Fibroblast of skin of back (primary cell): ENCODE results near the gene OXCT2. TPM values are rescaled to one million over a fixed set of nuclear protein-coding genes. Genes with fewer than 3 reads are reported as not detected.
"Not testable (repeated sequence)": the region's sequence is repeated elsewhere in the genome, so short reads cannot be mapped to it uniquely, and the experiment has no call there.

Experiments used
- DNase-seq: peaks from one replicate; pipeline ENCODE4 v3.0.0-alpha.2; 2013
- polyA plus RNA-seq, 2 experiments: library from polyadenylated mRNA; unstranded; fragments of 120-200 nt; gene quantifications; one replicate each; pipeline ENCODE4 v1.2.1, GENCODE V29; 2013; ENCODE audit not compliant: insufficient read length in 2 of 2

OXCT2 gene
- polyA plus RNA-seq (2013, experiment 1 of 2; ENCODE audit: insufficient read length), result 0.08 TPM
- 0.19 TPM for polyA plus RNA-seq (2013, experiment 2 of 2; ENCODE audit: insufficient read length)

GRCh38 chr1:39771022-39771532, at the start of gene OXCT2:
Gene OXCT2 (minus strand): TSS chr1:39771348. CDS start chr1:39771255, 93 bp downstream.
- DNase-seq, result not testable (repeated sequence)

- DNase-seq, result no peak
Observed at GRCh38 chr1:39819091-39819812, 48.1 kb upstream of the OXCT2 start.

GRCh38 chr1:39818482-39818881, 47.3 kb upstream of the OXCT2 start:
- DNase-seq, result no peak

- DNase-seq, result not testable (repeated sequence)
Observed at GRCh38 chr1:39817091-39817932, 46.2 kb upstream of the OXCT2 start.

- DNase-seq, result peak; percentile 90
Observed at GRCh38 chr1:39816415-39817090, 45.4 kb upstream of the OXCT2 start.

GRCh38 chr1:39812913-39813312, 41.8 kb upstream of the OXCT2 start:
- DNase-seq, result no peak

GRCh38 chr1:39808784-39809517, 37.8 kb upstream of the OXCT2 start:
- peak; percentile 49 for DNase-seq

- DNase-seq, result no peak
Observed at GRCh38 chr1:39805385-39805784, 34.2 kb upstream of the OXCT2 start.

- DNase-seq, result no peak
Observed at GRCh38 chr1:39802496-39803260, 31.5 kb upstream of the OXCT2 start.

- no peak for DNase-seq
Observed at GRCh38 chr1:39800471-39800835, 29.3 kb upstream of the OXCT2 start.

- DNase-seq, result peak; percentile 92
Observed at GRCh38 chr1:39799770-39800470, 28.8 kb upstream of the OXCT2 start.

- DNase-seq, result peak; percentile 80
Observed at GRCh38 chr1:39798859-39799769, 28.0 kb upstream of the OXCT2 start.

GRCh38 chr1:39795651-39796050, 24.5 kb upstream of the OXCT2 start:
- DNase-seq, result no peak

GRCh38 chr1:39791838-39792237, 20.7 kb upstream of the OXCT2 start:
- DNase-seq, result no peak

- no peak for DNase-seq
Observed at GRCh38 chr1:39789571-39790110, 18.5 kb upstream of the OXCT2 start.

- no peak for DNase-seq
Observed at GRCh38 chr1:39788758-39789570, 17.8 kb upstream of the OXCT2 start, which contains the start of gene BMP8B. Gene BMP8B (minus strand): TSS chr1:39788865. CDS start chr1:39788485, 380 bp downstream.

GRCh38 chr1:39788426-39788757, 17.2 kb upstream of the OXCT2 start:
- DNase-seq, result no peak

GRCh38 chr1:39787964-39788363, 16.8 kb upstream of the OXCT2 start:
- not testable (repeated sequence) for DNase-seq
